HL-60/S4 treated with retinoic acid at 250 ng/mL for 4 days and 3 days (cell line): ENCODE data around the gene CLIP1.
"Not testable (repeated sequence)": the region's sequence is repeated elsewhere in the genome, so short reads cannot be mapped to it uniquely, and the experiment has no call there.

Source experiments
- in situ Hi-C: fragments of 300-500 bp; cut with MboI; formaldehyde crosslinking; loops from 2 replicates; pipeline ENCODE4 v1.7.0; 2022; ENCODE audit warnings: low sequenced_read_pairs

CLIP1 gene

DNA sequence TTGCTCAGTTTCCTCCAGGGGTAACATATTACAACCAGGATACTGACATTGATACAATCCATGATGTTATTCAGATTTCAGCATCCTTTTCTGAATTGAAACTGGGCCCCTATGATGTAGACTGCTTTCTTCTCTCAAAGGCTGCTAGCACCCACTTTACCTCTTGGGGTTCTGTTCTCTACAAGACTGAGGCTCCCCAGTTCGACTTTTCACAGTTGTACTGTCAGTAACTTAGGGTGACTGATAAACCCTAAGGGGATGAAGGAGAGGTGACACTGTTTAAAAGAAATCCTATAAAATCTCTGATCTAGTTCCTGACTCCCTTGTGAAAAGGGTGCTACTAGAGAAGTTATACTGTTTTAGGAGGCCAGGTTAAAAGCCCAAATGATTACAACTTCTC is 157.0 kb downstream of the CLIP1 start:
- in situ Hi-C loops, result no loop called here

DNA sequence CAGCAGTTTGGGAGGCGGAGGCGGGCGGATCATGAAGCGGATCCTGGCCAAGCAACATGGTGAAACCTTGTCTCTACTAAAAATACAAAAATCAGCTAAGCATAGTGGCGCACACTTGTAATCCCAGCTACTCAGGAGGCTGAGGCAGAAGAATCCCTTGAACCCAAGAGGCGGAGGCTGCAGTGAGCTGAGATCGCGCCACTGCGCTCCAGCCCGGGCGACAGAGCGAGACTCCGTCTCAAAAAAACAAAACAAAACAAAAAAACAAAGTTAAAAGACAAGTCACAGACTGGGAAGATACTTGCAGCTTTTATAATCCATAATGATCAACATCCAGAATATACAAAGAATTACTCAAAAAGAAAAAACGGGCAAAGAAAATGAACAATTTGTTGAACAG is 161.7 kb downstream of the CLIP1 start:
- in situ Hi-C loops, result not testable (repeated sequence)

DNA sequence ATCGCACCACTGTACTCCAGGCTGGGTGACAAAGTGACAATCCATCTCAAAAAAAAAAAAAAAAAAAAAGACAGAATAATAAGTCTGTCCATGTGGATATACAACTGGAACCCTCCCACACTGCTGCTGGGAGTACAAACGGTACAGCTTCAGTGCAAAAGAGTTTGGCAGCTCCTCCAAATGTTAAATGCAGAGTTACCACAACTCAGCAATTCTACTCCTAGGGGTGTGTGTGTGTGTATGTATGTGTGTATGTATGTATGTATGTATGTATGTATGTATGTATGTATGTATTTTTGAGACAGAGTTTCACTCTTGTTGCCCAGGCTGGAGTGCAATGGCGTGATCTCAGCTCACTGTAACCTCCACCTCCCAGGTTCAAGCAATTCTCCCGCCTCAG is 163.5 kb downstream of the CLIP1 start:
- in situ Hi-C loops, result not testable (repeated sequence)

DNA sequence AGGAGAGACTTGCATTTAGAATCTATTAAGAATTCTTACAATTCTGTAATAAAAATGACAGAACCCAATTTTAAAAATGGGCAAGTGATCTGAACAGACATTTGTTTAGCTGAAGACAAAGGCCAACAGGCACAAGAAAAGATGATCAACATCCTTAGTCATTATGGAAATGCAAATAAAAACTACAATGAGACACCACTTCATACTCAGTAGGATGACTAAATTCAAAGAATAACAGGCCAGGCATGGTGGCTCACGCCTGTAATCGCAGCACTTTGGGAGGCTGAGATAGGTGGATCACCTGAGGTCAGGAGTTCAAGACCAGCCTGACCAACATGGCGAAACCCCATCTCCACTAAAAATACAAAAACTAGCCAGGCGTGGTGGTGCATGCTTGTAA is 164.0 kb downstream of the CLIP1 start:
- in situ Hi-C loops, result not testable (repeated sequence)

DNA sequence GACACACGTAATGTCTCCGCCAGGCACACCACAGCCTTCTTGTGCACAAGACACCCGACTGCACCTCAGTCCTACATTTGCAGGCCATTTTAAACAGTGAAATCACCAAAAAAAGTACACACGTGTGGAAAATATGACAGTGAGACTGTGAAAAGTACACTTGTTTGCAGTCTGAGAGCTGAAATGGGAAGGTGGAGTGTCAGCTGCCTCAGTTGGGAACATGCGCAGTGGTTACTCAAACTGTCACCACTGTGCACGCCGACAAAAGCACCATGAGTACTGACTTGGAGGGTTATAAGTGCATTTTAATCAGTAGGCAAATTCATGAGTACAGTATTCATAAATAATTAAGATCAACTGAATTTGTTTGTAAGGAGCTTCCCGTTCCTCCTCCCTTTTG is 171.9 kb downstream of the CLIP1 start:
- in situ Hi-C loops, result no loop called here

DNA sequence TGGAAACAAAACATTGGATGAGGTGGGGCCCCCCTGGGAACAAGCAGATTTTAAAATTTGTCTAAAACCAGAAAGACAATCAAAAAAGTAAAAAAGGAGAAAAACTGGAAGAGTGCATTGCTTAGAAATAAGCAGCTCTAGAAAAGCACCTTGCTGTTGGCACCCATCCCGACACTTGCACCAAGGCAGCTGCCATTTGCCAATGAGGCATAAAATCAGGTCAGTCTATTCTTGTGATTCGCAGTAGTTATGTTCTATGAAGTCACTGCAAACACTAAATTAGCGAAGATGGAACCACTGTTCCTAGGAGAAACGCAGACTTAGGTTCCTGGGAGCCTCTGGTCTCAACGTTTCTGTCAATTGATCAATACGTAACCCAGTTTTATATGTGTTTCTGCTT is 172.4 kb downstream of the CLIP1 start:
- in situ Hi-C loops, result no loop called here

DNA sequence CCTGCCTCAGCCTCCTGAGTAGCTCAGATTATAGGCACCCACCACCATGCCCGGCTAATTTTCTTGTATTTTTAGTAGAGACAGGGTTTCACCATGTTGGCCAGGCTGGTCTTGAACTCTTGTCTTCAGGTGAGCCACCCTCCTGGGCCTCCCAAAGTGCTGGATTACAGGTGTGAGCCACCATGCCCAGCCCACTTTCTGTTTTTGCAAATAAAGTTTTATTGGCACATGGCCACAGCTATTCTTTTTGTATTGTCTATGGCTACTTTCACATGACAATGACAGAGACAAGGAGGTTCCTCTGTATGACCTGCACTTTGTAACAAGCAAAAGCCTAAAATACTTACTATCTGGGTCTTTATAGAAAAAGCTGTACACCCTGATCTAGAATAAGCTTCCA is 176.9 kb downstream of the CLIP1 start:
- in situ Hi-C loops, result no loop called here

DNA sequence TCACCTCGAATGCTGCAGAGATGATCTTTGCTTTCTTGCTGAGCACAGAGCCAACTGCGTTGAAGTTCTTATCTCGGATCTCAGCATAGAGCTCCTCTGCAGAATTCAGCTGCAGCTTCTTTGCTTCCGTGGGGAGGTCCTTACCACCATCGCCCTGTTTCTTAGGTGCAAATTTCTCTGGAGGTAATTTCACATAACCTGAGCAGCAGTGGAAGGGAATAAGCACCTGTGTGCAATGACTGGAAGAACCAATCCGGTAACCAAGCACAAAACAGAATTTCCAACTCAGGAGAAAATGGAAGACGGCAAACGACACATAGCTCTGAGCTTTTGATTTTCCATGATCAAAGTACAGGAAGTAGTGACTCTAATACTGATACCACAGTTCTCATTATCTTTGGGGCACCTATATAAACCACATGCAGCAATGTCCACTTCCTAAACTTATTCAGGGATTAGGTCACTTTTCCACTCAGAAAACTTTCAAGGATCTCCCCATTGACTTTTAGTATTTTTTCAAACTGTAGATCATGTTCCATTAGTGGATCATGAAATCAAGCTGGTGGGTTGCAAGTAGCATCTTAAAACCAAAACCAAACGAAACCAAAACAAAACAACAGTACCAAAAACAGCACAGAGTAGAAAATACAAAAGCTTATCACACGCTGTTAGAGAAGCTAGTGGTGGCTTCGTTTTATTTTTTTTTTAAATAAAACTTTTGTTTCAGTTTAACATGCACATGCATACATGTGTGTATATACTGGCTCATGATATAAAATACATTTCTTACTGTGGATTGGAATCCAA is 177.7 kb downstream of the CLIP1 start:
- in situ Hi-C loops, result no loop called here

DNA sequence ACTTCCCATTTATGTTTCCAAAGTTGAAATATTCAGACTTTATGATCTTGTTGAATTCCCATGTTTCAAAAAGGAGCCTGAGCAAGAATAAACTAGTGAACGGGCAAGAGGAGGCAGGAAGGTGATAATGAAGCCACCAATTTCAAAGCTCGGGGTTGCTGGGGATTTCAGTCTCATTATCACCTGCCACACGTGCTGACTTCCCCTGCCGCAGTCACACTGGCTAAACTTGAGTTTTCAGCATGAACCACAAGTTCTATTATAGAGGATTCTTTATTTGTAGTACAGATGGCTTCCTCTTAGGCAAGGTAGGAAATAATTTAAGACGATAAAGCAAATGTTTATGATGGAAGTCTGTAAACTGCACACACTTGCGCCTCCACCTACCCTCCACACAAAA is 178.5 kb downstream of the CLIP1 start:
- in situ Hi-C loops, result no loop called here

DNA sequence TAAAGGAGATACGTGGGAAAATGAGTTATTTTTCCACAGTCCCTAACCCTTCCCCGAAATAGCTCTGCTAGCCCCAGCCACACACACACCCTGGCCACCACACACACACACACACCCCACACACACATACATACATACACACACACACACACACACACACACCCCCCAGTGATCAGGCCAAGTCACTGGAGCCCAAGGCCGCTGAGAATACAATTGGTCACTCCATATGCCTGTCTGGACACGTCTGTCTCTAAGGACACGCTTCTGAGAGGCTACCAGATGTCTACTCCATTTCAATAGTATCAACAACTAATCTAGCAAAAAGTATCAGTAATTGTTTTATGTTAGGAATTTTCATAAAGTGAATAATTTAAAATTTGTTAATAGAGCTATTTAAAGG is 183.6 kb downstream of the CLIP1 start:
- in situ Hi-C loops, result no loop called here

DNA sequence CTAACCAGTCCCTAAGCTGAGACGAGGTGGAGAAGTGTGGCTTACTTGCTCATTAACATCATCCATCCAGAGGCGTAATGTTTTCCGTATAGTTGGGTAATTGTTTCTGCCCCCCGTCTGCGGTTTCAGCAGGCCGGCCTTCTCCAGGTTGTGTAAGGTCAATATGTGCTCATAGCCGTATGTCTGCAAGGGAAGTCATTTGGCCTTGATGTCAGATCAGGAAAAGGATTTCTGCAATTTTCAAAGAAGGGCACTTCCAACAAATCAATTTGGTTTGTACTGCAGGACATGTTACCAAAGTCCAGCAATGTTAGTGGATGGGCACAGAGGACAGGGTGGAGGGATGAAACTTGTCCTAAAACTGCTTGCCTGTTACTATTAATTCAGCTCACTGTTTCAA is 186.7 kb downstream of the CLIP1 start:
- in situ Hi-C loops, result no loop called here

DNA sequence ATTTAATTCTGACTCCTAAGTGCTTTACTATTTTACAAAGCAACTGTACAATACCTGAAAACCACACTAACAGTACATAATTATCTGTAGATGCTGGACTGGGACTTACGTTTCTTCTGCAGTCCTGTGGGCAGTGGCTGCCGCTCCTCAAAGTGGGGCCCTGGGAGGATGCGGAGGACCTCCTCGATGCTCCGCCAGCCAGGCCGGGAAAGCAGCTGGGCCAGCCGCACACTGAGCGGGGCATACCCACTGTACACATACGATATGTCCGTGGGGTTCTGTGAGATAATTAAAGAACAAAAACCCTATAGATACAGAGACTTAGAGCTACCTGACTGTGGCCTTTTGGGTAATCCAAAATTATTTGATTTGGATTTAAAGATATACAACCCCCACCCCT is 189.8 kb downstream of the CLIP1 start:
- in situ Hi-C loops, result no loop called here

DNA sequence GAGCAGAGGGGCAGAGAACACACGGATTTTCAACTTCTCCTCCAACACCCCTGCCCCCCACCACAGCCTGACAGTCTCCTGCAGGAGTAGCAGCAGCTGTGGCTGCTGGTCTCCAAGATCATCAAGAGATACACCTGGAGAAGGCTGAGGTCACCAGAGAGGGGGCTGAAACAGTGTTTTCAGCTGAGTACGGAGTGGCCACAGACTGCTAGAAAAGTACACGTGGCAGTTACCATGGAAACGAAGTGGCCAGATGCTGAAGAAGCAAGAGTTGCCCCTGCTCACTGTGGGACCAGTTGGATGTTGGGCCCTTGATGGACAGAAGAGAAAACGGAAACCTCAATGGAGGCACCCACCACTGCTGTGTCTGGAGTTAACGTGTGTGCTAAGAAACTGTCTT is 191.7 kb downstream of the CLIP1 start:
- in situ Hi-C loops, result no loop called here

DNA sequence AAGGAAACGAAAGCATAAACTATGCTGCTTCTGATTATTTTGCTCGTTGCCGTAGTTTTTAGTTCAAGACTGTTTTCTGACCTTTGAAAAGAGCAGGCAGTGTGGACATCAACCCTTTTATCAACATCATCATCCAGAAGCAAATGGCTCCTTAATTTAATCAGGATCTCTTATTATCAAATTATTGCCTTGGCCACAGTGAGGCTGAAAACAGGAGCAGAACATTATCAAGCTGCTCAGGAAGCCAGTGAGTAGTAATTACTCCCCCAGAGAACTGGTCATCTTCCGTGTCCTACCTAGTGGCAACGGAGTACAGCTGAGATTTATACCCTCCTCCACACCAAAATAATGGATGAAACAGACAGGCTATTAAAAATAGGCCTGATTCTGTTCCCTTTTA is 194.4 kb downstream of the CLIP1 start:
- in situ Hi-C loops, result no loop called here

DNA sequence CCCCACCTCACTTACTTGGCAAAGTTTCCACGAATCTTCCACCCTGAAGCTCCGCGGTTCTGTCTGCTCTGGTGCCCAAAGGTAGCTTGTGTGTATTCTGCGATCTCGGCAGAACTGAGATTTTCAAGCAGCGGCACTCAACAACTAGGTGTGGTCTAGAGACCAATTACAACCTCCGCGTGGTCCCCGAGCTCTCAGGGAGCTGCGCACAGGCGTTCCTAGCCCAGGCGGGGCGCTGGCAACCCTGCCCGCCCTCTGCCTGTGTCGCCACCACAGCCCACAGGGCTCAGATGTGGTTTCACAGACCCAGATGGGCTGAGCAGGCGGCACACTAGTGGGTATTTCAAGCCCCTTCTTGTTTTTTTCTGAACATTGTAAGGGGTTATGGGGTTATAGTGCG is 195.1 kb downstream of the CLIP1 start:
- in situ Hi-C loops, result no loop called here

DNA sequence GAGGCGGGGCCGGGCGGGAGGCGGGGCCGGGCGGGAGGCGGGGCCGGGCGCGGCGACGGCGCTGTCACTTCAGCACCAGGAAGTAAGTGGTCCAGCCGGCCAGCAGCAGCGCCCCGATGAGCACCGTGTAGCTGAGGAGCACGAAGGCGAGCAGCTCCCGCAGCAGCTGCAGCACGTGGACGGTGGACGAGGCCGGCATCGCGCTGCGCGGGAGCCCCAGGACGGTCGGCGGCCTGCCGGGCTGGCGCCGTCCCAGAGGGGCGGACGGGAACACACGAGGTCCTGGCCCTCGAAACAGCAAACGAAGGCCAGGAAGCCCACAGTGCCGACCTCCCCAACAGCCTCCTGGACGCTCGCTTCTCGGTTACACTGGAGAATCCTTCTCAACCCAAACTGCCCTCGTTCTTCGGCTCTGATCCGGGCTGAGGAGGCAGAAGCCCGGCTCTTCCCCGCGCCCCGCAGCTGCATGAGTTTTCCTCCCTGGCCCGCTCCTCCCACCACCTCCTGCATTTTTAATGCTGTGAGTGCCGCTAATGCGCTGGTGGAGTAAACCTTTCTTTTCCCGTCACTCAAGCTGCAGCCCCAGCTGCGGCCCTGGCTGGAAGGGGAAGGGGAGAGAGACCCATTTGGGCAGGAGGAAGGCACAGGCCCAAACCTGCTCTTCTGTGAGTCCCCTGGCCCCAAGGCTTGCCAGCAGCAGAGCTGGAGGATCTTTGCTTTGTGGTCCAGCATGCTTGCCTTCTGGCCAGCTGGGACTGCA is 195.9 kb downstream of the CLIP1 start:
- in situ Hi-C loops, result no loop called here

DNA sequence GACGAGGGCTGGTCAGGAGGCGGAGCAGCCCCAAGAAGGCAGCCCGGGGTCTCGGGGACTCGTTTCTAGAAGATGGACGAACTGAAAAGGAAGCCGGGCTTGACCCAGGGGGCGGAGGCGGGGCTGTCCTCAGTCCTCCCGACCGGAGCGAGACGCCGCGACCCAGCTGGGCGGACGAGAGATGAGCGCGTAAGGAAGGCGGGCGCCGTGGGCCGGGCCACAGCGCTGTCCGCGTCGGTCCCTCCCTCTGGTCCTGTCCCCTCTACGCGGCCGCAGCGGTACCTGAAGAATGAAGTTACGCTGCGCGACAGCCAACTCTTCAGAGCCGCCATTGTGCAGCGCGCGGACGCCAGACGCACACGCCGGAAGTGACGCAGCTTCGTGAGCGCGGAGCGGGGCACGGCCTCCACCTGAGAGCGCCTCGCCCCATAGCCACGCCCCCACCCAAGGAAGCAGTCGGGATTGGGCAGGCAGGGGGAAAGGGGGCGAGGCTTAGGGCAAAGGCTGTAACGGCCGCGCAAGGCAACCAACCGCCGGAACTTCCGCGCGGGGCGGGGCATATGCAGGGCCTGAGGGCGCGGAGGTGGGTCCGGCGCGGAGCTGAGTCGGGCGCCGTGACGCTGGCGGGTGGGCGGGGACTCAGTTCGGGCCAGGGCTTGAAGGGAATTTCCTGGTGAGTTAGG is 196.6 kb downstream of the CLIP1 start, which contains the start of gene DIABLO:
DIABLO (minus strand) TSS at position 370 of the 683 bp plus-strand sequence; CDS start at position 332, 38 bp downstream.
- in situ Hi-C loops, result no loop called here
